NCI-H2227 (cell line): ENCODE results near the gene RBM38.

Source experiments
- DNase-seq: peaks from one replicate; lab custom pipeline; 2025; ENCODE audit not compliant: unreplicated experiment; lab: John Stamatoyannopoulos, UW

Gene RBM38

GRCh38 chr20:57449398-57450354 is 58.5 kb downstream of the RBM38 start:
- DNase-seq, result no peak

- DNase-seq, result no peak
These were observed 59.2 kb downstream of the RBM38 start for GRCh38 chr20:57450419-57450818.

GRCh38 chr20:57450931-57451330 is 59.7 kb downstream of the RBM38 start:
- no peak for DNase-seq

GRCh38 chr20:57451431-57451794 is 60.2 kb downstream of the RBM38 start:
- DNase-seq, result no peak

GRCh38 chr20:57451795-57452661 is 60.8 kb downstream of the RBM38 start:
- no peak for DNase-seq

GRCh38 chr20:57455386-57455785 is 64.2 kb downstream of the RBM38 start:
- DNase-seq, result no peak

- no peak for DNase-seq
These were observed 64.9 kb downstream of the RBM38 start for GRCh38 chr20:57456116-57456515.

- DNase-seq, result no peak
These were observed 66.3 kb downstream of the RBM38 start for GRCh38 chr20:57457243-57458095.

GRCh38 chr20:57458400-57459160 is 67.4 kb downstream of the RBM38 start:
- no peak for DNase-seq
